Fibroblast of skin of scalp (primary cell): ENCODE results near the gene ETFB.

ENCODE experiments used
- DNase-seq: peaks from one replicate; pipeline ENCODE4 v3.0.0-alpha.2; 2013

ETFB gene

GRCh38 chr19:51327066-51328001 lies 38.9 kb downstream of the ETFB start:
- peak; percentile 19 for DNase-seq

GRCh38 chr19:51326216-51327065 lies 39.7 kb downstream of the ETFB start:
- DNase-seq, result no peak

DNA sequence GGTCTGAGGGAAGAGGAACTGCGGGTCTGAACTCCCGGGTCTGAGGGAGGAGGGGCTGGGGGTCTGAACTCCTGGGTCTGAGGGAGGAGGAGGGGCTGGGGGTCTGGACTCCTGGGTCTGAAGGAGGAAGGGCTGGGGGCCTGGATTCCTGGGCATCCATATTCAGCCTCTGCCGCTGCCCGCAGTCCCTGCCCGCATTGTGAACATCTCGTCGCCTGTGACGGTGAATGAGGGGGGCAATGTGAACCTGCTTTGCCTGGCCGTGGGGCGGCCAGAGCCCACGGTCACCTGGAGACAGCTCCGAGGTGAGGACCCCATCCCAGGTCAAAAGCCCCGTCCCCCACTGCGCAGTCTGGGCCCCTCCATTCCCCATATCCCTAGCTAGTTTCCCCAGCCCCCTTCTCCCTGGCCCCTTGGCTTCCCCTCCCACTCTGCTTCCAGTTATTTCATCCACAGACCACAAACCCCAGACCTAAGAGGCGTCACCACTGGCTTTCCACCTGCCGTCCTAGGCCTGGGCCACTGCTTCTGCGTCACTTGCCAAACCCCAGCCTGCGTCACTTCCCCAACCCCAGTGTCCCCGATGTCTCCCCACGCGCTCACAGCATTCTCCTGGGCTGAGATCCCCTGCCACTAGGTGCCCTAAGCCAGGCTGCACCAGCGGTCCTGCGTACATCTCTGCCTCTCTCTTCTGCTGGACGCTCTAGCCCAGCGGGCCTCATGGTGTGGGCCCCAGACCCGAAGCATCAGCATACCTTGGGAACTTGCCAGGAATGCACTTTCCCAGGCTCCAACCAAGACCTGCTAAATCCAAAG lies 40.8 kb downstream of the ETFB start:
- DNase-seq, result no peak

GRCh38 chr19:51324167-51324481 lies 42.1 kb downstream of the ETFB start:
- DNase-seq, result no peak

DNA sequence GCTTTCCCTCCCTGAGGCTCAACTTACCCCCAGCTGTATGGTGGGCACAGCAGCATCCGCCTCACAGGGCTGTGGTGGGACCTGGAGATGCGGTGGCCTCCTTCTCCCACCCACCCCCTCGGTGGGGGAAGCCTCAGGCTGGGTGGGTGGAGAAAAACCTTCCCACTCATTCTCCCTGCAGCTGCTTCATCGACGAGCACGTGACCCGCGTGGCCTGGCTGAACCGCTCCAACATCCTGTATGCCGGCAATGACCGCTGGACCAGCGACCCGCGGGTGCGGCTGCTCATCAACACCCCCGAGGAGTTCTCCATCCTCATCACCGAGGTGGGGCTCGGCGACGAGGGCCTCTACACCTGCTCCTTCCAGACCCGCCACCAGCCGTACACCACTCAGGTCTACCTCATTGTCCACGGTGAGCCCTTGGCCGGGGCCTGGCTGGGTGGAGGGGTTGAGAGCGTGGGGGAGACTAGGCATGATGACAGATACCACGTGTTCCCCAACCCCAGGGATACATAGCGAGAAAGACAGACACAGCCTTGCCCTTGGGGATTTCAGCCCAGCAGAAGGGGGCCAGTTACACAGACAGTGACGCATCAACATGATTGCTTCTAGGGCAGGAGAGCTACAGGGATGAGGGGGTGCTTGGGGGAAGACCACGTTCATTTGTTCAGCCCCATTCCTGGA lies 42.6 kb downstream of the ETFB start:
- no peak for DNase-seq

DNA sequence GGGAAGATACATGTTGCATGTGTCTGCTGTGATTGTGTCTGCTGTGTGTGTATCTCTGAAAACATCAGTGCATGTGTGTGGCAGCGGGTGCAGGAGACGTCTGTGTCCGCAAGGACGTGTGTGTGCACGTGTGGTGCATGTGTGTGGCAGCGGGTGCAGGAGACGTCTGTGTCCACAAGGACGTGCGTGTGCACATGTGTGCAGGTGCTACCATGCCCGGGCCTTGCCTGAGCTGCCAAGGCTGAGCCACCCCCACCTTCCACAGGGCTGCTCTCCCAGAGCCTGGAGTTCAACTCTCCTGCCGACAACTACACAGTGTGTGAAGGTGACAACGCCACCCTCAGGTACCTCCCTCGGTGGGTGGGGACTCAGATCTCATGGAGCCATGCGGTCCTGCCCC lies 44.4 kb downstream of the ETFB start:
- no peak for DNase-seq

DNA sequence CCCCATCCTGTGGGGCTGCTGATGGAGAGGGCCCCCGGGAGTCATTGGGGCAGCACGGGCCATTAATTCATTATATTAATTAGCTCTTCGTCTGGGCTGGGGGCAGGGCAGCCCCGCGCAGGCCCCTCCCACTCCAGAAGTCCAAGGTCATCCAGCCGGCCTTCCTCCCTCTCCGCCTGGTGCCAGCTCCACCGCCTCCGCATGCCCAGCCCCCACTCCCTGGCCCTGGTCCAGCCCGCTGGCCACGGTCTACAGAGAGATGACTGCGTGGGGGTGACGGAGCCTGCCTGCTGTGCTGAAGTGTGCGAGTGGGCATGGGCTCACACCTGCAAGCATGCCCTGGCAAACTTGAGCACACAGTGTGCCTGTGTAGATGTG lies 45.9 kb downstream of the ETFB start:
- DNase-seq, result no peak

DNA sequence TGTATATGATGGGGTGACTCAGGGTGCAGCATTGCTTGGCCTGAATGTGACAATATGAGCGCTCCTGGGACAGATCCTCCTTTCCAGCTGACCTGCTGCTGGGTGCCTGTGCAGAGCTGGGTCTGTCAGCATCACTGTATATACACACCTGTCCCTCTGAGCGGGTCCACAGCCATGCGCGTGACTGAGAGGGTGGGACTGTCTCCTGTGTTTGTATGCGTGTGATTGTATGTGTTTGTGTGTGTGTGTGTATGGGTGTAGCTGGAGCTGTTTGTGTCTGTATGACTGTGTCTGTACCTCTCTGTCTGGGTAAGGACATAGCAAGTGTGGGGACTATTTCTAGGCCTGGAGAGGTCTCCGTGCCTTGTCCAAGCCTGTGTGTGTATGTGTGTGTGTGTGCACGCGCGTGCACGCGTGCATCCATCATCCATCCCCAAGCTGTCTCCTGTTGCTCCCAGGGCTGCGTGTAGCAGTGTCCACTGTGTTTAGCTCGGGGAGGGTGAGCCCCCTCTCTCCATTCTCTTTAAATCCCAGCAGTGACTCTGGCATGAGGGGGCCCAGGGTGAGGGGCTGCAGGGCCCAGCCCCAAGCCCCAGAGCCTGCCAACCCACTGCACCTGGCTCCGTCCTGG lies 46.4 kb downstream of the ETFB start:
- no peak for DNase-seq

GRCh38 chr19:51318687-51319648 lies 47.2 kb downstream of the ETFB start:
- DNase-seq, result no peak

DNA sequence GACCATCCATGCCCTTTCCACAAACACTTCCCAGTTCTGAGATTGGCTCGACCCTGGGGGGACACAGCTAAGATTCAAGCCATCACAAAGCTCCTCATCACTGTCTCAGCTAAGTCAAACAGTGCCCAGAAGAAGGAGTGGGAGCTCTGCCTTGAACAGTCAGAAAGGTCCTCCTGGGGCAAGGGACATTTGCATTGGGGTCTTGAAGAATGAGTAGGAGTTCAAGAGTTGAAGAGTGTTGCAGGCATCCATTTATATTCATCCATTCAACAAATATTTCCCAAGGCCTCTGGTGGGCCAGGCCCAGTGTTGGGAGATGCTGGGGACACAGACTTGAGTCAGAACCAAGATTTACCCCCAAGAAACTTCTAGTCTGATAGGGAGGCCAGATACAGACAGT lies 48.2 kb downstream of the ETFB start:
- DNase-seq, result no peak

- no peak for DNase-seq
Observed at GRCh38 chr19:51317376-51317775, 48.8 kb downstream of the ETFB start.

DNA sequence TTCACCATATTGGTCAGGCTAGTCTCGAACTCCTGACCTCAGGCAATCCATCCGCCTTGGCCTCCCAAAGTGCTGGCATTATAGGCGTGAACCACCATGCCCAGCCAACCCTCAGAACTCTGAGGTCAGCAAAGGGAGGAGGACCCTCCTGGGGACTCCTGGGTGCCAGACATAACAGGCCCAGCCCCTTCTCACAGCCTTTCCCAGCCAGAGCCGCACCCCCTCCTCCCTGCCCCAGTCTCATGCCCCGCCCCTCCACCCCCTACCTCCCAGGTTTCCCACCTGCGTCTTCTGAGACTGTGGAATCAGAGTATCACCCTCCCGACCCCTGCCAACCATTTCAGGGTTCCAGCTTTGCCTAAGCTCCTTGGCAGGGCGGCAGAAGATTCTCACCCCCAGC lies 49.5 kb downstream of the ETFB start:
- DNase-seq, result no peak

GRCh38 chr19:51311351-51312257 lies 54.6 kb downstream of the ETFB start, which contains the start of gene IGLON5:
IGLON5 (plus strand) TSS chr19:51311644; CDS start chr19:51311848, 204 bp downstream.
- no peak for DNase-seq

- DNase-seq, result no peak
Observed at GRCh38 chr19:51305479-51305878, 60.7 kb downstream of the ETFB start.

- no peak for DNase-seq
Observed at GRCh38 chr19:51301266-51301665, 64.9 kb downstream of the ETFB start.

DNA sequence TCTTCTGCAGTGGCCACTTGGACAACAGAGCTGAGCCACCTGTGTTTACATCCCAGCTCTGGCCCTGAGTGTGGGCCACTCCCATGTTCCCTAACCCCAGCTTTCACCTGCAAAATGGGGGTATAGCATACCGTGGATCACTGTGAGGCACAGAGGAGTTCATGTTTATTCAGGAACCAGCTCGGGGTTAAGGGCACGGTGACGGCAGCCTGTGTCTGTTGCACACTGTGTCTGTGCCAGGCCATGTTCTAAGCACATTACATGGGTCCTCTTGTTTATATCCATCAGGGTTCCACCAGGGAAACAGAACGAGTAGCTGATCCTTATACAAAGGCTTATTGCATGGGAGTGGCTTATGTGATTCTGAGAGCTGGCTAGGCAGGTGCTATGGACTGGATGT lies 68.8 kb downstream of the ETFB start:
- no peak for DNase-seq

GRCh38 chr19:51296336-51297093 lies 69.7 kb downstream of the ETFB start:
- no peak for DNase-seq

DNA sequence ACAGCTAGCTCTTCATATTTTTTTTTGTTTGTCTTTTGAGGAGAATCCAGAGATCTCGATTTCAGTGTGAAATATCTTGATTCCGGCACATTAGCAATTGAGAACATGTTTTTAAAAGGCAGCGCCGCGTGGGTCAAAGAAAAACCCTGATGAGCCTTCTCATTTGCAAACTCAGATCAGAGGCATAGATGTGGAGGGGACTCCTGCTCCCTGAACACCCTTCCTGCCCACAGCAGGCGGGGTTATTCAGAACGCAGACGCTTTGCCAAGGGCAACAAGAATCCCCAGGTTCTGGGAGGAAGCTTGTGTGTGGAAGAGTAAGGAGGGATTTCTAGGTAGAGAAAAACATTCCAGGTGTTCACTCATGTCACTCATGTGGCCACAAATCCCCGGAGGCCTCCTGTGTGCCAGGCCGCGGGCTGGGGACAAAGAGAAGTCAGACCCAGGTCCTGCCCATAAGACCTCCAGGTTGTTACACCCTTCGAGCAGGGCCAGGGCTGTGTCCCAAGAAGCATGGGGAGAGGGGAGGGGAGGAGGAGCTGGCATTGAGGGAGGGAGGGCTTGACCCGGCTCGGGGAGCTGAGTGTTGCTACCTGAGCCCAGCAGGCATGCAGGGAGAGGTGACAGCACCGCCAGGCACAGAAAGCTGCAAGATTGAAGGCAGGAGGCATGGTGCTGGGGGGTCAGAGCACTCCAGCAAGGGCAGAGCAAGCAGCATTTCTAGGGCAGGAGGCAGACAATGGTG lies 70.6 kb downstream of the ETFB start:
- DNase-seq, result no peak
